ENCODE data around the gene ATP8B4.

The ATP8B4 gene

DNA sequence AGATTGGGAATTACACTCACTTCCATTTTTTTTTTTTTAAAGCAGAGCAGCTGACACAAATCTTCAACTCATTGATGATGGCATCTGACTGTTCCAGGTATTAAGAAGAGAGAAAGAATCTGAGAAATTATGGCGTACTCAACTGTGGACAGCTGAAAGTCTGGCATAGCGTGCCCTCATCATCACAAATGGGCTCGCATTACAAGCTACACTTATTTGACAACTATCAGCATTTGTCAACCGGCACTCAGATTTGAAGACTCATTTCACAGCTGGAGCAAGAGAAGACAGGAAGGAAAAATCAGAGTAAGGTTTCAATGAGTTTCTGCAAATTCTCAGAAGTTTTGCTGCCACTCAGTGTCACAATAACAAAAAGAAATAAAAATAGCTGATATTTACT lies 235.9 kb downstream of the ATP8B4 start:
- no peak for DNase-seq

DNA sequence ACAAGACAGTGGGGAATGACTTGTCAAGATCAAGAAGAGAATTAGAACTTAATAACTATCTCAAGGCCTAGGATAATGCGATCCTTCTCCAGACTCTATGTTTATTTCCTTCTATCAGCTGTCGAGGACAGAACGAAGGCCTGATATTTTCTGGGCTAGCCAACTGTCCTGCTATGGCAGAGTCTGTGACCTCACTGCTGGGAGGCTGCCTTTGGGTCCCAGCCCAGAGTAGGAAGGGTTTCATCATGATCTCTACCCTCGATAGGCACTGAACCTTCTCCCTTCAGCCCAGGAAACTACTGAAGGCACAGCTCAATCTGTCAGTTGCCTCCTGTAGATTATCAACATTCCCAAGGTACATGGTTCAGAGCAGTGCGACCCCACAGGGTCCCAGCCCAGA lies 237.2 kb downstream of the ATP8B4 start:
- no peak for DNase-seq

DNA sequence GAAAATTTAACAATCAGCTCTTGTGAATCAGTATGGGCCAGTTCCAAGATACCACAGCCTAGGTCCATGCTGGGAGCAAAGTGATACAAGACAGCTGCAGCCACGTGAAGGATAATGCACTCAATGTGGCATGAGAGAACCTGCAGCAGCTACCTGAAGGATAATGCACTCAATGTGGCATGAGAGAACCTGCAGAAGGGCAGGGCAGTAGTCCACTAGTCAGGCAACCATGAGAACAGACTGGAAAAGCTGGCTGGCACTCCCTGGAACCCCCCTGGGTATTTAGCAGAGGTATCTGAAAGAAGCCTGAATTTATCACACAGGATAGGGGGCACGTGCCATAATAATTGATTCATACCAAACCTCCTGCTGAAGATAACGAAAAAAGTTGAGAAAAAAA lies 237.6 kb downstream of the ATP8B4 start:
- DNase-seq, result no peak

DNA sequence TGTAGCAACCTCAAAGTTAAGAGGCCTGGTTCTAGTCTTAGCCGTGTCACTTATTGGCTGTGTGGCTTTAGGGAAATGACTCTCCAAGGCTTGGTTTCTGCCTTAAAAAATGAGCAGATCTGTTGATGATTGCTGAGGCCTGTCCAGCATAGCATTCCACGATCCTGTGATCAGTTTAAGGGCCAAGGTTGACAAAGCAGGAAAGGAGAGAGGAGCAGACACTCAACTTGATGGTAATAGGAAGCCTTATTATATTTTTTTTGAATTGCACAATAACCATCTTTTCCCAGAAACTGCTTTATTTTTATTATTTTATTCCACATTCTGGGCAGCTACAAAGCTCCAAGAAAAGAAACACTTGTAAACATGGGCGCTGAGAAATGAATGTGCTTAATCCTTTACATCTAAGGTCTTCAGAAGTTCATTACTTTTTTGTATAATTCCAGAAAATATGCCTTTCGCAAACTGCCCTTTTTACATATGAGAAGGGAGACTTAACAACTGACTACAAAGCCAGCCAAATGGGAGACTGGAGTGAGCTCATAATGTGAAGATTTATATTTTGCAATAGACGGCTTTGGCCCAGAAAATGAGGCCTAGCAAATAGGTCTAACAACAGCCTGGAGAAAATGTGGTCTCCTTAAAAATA lies 241.0 kb downstream of the ATP8B4 start:
- no peak for DNase-seq

DNA sequence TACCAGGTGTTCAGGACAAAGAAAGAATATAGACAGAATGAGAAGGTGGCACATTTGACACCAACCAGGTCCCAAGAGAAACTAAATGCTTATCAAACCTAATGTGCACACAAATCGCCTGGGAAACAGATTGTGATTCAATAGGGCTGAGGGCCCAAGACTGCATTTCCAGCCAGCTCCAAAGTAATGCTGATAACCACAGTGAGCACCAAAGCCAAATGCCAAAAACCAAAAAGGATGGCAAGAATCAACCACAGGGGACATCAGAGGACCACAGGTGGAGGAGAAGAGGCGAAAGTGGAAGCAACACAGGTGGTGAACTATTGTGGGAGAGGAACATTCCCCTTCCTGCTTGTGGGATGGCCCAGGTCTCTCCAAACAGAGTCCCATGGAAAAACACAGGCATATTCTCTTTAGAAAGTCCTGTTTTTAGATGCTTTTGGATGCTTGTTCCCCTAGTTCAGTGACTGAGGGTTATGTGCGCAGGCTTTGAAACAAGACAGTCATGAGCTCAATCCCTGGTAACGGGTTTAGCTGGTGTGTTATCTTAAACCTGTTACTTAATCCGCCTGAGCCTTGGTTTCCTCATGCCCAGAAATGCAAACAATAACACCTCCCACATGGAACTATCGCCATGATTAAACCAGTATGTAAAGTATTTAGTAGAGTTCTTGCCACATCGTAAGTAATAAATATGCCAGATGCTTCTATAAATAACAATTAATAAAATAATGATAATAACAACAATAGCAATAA lies 241.7 kb downstream of the ATP8B4 start:
- no peak for DNase-seq

DNA sequence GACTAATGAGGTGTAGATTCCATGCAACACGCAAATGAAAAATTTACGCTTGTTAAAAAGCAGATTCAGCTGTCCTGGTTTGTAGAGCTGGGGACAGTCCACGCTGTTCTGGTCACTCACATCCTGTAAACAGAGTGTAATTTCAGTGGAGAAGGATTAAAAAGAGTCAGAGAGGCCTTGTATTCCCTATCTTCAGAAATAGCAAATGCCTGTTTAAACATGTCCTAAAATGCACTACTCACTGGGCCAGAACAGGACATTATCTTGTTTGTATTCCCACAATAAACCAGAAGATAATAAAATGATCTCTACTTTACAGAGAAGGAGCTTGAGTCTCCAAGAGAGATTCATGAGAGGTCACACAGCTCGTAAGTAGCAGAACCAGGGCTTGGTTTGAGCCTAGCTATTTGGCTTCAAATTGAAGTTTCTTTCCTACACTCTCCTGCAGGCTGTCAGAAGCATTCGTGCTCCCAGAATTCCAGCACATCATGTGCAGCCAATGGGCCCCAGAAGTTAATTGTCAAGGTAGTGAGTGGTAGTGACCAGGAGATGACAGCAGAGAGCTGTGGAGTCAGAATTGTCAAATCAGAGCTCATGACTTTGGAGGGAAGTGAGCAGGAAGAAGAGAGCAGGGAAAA lies 242.5 kb downstream of the ATP8B4 start:
- no peak for DNase-seq

DNA sequence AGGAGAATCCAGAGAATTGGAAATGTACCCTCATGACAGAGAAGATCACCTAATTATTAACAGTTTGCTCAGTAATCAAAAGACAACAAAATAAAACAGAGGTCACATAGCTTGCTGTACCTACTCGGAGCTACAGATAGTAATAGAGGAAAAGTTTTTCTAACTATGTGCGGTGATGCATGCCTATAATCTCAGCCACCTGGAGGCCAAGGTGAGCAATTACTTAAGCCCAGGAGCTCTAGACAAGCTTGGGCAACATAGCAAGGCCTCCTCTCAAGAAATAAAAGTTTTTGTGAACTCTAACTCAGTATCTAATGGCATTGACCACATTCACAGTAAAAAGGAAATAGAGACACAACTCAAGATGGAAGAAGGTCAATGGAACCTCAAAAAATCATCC lies 243.6 kb downstream of the ATP8B4 start:
- no peak for DNase-seq

DNA sequence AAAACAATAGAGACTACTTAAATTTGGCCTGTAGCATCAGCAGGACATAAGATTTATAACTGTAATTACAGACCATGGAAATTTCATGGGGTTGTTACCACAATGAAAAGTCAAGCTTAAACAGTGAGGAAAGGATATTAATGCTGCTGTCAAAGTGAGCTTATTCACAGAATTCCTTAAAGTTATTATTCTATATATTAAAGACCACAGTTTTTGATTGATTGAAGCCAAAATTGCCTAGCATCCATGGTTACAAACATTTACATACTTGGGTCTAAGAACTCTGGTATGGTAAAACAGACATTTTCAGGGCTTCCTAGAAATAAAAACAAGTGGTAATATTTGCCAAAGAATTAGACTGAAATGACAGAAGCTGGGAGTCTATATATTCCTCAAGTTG lies 248.6 kb downstream of the ATP8B4 start:
- DNase-seq, result no peak

DNA sequence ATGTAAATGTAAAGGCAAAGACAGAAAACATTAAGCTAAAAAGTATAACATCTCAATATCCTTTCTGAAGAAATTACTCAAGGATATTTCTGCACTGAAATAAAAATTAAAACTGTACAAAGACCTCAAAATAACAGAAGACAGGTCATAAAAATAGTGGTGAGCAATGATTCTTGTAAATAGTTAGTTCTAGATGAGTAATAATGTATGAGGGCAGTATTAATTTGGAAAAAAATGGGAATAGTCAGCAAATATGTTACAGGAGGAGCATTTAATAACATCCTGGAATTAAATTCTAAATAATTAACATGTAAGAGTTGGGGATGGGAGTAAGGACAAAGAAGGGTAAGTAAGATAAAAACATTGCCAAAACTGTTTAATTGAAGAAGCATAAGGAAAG lies 250.7 kb downstream of the ATP8B4 start:
- no peak for DNase-seq

DNA sequence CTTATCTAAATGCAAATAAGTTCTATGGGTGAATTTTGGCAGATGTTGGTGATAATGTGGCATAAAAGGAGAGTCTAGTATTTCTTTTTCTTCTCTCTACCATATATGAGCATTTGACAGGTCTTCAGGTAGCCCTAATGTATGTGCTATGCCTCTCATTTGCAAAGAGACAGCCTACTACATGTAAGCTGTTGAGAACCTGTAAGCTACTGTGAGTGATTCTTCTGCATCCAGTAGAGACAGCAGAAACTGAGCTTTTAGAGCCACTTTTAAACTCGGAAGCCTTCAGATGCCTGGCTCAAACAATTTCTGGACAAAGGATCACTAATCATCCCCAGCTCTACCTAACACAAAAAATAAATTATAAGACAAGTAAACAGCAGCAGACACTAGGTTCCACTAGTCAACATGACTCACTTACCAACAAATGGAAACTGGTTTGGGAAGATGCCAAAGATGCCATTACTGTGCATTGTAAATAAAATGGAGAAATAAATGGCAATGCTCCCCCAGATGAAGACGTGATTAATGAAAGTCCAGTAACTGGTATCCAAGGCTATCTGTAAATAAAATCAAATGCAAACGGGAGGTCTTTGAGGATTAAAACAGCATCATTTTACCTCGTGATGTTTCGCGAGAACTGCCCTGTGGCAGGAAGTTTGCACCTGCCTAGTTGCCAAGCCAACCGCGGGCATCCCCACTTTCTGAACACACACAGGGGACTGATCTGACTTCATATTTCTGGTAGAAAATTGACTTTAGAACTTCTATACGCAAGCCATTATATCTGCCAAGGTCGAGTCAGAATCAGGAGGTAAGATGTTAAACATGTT lies 252.9 kb downstream of the ATP8B4 start:
- DNase-seq, result no peak

DNA sequence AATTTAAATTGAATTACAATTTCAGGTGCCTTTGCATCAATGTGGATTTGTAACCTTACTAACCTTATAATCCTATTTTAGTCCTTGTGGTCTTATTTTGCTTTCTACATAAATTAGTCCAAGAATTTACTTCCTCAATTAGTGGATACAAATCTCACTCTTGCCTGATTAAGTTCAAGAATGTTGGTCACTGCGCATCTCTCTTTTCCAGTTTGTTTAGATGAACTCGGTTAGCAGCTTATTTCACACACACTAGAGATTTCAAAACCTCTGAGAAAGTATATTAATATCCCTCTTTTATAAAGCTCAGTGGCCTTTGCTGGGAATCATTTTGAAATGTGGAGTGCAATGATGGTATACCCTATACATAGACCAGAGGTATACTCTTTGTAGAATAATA lies 254.8 kb downstream of the ATP8B4 start:
- DNase-seq, result no peak

DNA sequence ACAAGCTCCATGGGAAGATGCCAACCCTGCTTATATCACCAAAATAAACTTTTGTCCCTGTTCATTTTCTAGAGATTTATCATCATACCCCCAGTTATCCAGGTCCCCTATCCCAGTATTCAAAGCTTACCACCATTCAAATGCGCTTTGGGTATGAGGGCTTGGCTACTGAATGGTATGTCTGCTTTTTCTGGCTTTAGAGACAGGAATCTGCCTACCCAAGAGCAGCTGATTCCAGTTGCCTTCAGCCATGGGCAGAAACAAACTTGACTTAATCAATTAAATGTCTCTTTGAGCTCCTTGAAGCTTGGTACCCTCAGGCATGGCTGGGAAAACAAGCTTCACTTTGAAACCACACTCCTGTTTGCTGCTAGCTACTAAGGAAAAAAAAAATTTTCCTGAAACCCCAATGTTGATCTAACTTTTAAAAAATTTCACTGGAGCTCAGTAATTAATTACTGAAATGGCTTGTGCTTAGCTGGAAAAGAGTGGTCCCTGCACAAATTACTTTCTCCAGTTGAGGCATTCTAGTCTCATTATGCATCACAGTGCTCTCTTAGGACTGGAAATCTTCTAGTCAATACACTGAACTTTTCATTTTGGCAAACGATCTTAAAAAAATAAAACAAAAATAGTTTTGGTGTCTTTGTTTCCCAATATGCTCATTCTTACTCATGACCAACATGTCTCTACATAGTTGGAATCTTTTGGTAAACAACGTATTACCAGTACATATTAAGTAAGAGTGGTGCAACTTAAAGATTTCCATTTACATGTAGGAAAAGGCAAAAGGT lies 255.4 kb downstream of the ATP8B4 start:
- DNase-seq, result no peak

DNA sequence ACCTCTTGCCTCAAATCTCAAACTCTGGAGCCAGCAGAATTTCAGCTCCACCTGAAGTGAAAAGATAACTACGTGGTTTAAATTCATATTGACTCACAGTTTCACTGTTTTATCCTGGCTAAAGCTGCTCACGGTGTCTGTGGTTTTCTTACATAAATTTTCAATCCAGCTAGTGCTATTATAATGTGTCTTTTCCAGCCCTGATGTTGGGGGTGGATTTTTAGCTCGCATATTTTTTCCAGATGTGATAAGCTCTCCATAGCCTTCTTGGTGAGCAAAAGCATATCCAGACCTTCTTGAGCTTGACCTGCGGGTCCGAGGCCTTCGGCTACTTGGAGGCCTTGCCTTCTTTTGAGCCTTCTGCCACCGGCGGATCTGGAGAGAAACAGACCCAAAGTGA lies 258.9 kb downstream of the ATP8B4 start:
- no peak for DNase-seq

DNA sequence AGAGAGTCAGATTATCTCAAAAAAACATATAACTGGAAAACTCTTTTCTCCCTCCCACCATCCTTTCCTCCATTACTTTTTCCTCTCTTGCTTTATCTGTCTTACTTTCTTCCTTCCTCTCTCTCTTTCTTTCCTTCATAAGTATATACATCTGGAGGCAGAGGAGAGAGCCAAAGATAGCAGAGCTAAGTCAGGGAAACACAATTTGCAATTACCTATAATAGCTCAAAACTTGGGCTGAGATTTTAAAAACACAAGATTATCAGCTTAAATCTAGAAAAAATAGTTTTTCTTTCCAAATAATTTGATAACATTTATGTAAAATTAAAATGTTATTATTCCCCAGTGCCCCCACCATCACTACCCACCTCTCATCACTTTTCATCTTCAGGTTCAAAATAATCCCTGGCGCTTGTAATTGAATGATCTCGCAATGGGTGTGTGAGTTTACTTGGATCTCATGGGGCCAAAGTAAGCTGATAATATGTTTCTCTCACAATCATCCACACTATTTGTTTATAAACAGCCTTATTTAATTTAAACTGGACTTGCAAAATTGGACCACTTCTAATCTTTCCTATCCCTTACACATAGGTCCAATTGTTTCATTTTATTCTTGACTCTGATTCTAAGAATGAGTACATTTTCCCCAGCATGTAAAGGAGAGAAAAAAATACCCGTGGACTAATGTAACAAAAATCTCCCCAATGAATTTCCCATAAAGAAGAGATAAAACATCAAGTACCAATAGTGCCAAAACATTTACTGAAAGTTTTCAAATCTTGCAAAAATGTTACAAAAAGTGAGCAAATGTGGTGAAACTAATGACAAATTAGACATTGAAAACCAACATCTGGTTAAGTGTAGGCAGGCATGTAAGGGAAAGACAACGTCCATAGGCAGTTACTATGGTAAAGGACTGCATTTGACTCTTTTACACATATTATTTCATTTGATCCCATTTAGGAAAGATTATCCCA lies 261.2 kb downstream of the ATP8B4 start:
- no peak for DNase-seq

DNA sequence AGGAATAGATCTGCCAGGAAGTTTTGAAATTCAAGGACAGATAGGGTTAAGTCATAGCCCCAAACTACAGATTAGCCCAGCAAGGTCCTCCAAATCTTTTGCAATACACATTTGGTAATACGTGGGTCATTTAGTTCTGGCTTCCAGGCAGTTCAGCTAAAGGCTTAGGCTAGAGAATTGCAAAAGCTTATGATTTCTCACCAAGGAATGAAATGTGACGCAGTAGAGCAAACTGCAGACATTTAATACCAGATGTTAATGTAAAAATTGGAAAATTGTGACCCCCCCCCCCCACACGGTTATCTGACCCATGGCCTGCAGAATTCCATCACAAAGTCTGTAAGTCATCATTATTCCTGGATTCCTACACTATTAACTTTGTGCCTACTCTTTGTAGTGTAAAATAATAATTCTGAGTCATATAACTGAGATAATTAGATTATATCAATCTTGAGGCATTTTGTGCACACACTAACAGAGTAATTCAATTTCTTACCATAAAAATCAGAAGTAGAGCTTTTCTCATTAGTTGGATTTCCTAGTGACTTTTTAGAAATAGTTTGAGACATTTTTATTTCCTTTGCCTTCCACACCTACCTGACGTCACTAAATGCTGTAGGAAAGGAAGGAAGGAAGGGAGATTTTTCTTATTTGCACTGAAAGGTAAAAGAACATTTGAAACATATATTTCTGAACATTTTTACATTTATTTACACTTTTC lies 263.0 kb downstream of the ATP8B4 start:
- DNase-seq, result no peak

DNA sequence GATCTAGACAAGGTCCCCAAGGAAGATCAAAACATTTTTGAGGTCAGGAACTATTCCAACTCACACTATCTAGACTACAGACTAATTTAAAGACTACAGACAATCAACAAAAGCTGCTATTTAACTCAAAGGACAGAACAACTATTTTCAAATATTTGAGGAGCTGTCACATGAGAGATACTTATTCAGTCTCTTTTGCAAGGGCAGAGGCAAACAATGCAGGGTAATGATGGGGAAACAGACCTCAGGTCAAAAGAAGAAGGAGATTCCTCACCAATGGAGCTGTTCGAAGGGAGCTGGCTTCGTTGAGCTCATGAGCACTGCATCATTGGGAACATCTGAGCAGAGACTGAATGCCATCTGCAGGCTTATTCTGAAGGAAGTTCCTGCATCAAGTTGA lies 266.3 kb downstream of the ATP8B4 start:
- DNase-seq, result no peak

DNA sequence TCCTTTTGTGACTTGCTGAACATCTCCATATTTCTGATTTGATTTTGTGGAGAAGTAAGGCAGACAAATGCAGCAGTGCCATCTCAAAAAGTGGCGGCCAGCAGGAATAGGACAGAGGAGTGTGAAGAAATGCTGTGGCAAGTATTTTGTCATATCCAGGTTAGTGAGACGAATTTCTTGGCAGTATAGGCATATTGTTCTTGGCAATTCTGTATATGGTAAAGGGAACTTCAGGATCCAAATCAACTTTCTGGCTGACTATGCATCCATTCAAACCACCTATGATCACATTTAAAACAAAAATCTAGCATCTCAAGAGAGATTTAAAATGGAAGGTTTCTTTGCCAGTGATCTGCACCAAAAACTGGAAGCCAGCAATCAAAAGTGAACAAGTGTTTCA lies 270.2 kb downstream of the ATP8B4 start:
- DNase-seq, result no peak

DNA sequence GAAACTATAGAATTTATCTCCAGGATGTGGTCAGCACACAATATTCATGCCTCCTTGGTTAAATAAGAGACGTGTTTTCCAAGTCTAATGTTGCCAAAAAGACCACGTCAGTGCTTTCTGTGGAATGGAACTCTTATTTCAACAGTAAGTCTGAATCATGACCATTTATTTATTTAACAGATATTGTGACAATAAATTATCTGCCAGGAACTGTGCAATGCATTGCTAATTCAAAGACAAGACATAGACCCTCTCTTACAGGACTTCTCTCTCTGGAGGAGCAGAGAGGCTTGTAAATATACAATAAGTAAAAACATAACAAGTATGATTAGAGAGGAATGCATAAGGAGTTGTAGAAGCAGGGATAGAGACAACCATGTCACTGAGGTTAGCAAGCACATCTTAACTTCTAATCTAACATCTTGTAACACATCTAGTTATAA lies 270.7 kb downstream of the ATP8B4 start:
- DNase-seq, result no peak

DNA sequence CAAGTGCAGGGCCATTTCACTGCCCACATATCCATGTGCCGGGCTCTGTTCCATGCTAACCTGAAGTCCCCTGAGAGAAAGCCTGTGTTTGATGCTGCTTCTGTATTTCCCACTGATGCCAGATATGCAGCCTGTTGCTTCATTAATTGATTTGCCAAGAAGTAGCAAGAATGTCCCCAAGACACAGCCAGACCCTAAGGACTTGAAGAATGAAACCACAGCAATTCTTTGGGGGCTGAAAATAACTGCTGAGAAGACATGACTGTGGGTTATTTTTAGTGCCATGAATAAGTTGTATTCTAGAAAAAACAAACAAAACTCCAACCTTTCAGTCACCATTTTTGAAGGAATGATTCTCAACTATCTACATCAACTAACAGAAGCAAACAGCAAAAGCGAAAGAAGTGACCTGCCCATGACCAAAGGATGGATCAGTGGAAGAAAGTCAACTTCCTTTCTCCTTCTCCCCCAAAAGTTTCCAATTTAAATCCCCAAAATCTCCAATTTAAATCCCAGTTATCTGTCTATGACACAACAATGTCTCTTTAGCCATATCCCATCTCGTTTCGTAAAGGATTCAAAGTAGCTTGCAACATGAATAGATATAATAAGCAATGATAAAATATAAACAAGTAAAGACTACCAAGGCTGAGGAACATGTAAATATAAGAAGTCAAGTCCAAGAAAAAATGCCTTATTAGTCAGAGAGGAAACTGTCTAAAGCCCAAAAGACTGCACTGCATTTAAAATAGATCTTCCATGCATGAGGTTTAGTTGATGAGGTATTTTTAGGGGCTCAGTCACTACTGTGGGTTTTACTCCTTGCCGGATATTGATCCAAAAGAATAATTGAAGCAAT lies 271.4 kb downstream of the ATP8B4 start:
- no peak for DNase-seq

DNA sequence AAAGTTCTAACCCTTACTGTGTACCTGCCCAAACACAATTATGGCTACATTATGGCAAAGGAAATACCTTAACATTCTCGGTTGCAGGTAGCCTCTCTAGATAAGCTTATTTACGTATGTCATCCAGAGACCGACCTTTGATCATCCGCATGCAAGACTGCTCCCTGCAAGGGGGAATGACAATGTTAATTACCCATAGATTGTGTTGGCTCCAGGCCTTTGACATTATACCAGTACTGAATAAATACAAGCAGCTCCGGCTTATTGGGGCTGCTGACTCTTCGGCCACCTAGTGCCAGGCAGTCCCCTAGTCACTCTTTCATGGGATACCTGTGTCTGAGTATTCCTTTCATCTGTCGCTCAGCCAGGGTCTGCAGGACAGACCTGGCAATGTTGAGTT lies 274.6 kb downstream of the ATP8B4 start:
- DNase-seq, result no peak
